T-helper 1 cell (primary cell): ENCODE measurements around the gene ILK.

ENCODE experiments used
- DNase-seq, 5 donors: peaks; one replicate each; pipeline ENCODE4 v3.0.0-alpha.2; 2012 to 2020

Gene ILK

DNA sequence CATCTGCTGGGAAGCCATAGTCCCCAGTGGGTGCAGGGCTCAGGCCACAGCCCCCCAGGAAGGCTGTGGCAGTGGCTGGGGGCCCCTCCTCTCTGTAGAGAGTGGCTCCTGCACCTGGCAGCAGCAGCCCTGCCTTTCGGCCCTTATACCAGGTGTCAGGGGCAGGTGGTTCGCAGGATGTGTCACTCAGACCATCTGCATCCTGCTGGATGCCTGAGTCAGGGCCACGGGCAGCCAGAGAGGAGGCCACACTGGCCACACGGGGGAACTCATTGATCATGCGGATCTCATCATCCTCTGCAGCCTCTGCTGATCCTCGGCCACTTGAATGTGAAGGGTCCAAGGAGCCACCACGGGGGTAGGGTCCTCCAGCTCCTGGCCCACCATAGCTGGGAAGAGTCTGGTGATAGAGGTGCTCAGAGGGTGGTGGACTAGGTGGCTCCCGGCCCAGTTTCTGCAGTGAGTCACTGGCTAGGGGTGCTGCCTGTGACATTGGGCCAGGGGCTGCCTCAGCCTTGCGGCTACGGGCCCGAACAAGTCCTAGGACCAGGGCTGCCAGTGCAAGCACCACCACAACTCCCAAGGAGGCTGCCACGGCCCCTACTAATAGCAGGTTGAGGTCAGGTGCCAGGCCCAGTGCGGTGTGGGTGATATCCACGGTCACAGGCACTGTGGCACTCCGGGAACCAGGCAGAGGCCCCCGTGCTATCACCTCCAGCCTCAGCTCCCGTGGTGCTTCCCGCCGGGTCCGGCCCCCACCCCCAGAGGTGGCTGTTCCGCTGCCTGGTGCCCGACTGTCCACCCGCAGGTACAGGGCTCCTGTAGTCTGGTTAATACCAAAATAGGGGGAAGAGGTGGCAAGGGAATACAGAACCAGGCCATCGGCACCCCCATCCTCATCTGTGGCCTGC is 18.9 kb downstream of the ILK start:
- no peak for DNase-seq

DNA sequence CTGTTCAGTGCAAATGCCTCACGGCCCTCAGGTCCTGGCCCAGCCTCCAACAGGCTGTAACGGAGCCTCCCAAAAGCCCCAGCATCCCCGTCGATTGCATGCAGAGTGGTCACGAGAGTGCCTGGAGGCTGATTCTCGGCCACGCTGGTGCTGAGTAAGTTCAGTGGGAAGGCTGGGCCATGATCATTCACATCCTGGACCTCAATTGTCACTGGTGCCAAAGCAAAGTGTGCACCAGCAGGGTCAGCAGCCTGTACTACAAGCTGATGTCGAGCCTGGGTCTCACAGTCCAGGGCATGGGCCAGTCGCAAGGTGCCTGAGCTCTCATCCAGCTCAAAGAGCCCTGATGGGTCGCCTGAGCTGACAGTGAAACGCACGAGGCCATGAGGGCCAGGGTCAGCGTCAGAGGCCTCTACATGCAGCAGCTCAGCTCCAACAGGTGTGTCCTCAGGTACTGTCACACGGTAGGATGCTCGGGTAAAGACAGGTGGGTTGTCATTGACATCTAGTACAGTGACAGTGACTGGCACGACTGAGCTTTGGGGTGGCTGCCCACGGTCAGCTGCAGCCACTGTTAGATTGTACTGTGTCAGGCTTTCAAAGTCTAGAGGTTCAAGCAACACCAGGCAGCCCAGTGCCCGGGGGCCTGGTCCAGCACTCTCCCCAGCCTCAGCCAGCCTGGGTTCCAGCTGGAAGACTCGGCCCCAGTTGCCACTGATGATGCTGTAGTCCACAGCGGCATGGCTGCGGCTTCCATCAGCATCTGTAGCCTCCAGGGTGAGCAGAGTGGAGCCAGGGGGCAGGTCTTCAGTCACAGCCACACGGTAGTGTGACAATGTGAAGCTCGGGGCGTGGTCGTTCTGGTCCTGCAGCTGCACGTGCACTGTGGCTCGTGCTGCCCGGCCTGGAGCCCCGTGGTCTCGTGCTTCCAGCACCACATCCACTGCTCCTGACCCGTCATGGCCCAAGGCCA is 20.1 kb downstream of the ILK start:
- DNase-seq, result no peak

DNA sequence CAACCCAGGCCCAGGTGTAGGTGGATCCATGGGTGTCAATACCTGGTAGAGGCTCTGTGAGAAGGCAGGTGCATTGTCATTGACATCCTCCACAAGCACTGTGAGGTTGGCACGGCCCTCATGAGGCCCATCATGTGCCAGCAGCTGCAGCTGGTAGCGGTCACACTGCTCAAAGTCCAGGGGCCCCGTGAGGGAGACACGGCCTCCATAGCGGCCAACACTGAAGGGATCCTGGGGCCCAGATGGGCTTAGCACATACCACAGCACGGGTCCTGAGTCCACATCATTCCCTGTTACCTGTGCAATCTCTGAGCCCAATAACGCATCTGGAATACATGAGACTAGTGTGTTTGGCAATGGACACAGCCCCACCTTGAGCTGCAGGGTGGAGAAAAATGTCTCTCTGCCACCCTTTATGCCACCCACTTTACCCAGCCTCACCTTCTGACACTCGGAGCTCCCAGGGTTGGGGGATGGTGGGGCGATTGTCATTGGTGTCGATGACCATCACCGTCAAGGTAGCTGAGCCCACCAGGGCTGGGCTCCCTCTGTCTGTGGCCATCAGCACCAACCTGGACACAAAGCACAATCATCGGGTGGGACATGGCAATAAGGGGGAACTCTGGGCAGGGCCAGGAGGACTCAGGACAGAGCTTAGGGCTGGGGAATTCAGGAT is 21.7 kb downstream of the ILK start:
- DNase-seq, result no peak

DNA sequence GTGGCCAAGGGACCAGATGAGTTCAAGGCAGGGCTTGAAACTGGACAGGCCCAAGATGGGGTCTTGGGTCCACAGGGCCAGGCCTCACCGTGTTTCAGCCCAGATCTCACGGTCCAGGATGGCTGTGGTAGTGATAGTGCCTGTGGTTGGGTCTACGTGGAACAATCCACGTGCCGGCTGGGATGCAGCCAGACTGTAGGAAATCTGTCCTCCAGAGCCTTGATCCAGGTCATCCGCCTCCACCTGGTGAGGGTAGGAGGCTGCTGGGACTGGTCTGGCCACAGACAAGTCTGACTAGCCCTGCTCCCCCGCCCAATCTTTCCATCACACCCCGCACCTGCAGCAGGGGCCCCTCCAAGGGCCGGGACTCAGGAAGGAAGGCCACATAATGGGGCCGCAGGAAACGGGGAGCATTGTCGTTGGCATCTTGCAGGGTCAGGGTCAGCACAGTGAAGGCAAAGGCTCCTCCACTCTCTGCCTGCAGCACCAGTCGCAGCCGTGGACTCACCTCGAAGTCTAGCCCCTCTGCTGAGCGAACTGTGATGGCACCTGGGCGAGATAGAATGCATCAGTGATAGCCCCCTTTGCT is 22.4 kb downstream of the ILK start:
- no peak for DNase-seq

DNA sequence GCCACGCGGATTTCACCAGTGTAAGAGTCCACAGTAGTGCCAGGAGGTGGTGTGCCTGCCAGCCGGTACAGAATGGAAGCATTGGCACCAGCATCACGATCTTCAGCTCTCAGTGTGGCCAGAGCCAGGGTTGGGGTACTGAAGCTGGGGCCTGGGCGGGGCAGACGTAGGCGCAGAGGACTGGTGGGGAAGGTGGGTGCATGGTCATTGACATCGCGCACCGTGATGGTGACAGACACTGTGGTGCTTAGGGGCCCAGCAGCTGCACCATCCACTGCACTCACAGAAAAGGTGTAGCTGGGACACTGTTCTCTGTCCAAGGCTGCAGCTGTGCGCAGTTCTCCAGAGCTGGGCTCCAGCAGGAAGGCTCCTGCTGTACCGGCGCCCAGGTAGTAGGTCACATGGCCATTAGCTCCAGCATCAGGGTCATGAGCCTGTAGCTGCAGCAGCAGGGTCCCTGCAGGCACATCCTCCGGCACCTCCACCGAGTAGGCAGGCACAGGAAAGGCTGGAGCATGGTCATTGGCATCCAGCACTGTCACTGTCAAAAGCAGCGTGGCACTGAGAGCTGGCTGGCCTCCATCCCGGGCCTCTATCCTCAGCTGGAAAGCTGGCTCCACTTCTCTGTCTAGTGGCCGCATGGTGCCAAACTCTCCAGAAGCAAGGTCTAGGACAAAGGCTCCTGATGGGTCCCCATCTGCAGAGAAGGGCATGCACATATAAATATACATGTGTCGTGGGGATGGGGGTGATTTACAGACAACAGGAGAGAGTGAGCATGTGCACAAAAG is 23.6 kb downstream of the ILK start:
- DNase-seq, result no peak

DNA sequence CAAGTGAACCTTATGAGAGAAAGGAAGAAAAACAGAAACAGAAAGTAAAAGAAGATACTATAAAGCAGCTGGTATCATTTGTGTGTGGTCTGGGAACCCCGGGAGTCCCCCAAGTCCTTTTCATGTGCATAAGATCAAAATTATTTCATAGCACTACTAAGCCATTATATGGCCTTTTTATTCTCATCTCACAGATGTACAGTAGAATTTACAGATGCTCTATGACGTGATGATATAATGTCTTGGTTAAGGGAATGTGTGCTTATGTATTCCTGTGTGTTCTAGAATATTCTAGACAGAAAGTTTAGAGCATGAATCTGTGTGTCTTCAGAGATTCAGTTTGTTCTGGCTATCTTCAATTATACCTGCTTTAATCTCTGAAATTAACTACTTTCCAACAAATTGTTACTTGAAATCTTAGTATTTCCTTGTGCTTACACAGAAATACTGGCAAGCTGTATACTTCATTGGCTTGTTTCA is 24.2 kb downstream of the ILK start:
- DNase-seq, result peak in 1 of 5 donors; percentile 33

DNA sequence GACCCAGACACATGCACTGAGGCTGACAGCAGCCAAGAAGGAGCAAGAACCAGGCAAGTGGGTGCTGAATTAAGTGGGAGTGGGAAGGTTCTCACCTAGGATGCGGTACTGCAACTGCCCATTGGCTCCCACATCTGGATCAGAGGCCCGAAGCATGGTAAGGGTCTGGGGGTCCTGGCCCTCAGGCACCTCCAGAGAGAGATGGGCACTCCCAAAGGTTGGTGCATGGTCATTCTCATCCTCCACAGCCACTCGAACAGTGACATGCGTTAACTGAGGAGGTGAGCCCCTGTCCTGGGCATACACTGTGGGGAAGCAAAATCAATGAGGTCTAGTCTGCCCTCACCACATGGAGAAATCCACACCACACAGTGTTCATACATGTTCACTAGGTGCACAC is 25.0 kb downstream of the ILK start:
- no peak for DNase-seq

DNA sequence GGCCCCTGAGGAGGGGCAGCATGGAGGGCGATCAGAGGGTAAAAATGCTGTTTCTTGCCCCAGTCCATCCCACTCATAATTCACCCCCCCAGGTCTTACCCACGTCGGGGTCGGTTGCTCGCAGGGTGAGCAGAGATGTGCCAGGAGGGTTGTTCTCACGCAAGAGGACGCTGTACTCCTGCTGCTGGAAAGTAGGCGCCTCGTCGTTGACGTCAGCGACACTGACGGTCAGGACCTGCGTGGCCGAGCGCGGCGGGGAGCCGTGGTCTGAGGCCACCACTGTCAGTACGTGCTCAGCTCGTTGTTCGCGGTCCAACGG is 26.0 kb downstream of the ILK start:
- no peak for DNase-seq

DNA sequence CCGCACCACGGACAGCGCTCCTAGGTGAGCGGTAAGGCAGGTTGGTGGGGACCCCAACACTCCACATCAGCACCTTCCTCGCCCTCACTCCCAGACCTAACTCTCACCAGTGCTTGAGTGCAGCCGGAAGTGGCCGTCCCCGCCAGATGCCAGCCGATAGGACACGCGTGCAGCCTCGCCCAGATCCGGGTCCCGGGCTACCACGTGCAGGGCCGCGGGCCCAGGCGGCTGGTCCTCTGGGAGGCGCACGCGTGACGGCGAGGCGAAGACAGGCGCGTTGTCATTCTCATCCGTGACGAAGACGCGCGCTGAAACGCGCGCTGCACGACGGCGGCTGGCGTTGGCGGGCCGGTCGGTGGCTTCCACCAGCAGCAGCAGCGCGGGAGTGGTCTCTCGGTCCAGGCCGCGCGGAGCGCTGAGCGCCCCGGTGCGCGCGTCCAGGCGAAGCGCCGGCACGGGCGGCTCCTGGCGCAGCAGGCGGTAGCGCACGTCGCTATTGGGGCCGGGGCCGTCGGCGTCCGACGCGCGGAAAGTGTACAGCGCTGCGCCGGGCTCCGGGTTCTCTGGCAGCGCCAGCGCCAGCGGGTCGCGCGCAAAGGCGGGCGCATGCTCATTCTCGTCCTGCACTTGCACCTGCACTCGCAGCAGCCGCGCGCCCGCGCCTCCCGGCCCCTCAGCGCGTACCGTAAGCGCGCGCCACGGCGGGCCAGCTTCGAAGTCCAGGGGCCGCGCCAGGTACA is 26.5 kb downstream of the ILK start:
- DNase-seq, result no peak

DNA sequence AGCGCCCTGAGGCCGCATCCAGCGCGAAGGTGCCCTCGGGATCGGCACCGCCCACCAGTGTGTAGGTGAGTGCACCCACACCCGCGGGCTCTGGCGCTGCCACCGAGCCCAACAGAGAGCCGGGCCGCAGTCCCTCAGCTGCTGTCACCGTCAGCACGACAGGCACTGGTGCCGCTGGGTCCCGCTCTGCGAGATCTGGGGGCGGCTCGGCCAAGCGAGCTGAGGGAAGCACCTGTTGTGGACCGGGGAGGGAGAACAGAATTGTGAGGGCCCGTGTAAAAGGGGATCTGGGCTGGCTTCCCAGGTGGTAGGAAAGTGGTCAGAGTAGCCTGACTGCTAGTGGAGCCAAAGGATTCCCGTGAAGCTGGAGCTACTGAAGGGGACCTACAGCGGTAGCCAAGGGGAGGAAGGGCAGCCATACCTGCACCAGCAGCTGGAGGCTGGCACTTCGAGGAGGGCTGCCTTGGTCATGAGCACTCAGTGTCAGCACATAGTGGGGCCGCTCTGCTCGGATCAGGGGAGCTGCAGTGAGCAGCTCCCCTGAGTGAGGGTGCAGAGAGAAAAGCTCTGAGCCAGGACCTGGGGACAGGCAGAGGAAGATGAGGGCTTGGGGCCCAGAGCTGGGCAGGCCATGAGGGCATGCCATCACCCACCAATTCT is 27.2 kb downstream of the ILK start:
- no peak for DNase-seq

DNA sequence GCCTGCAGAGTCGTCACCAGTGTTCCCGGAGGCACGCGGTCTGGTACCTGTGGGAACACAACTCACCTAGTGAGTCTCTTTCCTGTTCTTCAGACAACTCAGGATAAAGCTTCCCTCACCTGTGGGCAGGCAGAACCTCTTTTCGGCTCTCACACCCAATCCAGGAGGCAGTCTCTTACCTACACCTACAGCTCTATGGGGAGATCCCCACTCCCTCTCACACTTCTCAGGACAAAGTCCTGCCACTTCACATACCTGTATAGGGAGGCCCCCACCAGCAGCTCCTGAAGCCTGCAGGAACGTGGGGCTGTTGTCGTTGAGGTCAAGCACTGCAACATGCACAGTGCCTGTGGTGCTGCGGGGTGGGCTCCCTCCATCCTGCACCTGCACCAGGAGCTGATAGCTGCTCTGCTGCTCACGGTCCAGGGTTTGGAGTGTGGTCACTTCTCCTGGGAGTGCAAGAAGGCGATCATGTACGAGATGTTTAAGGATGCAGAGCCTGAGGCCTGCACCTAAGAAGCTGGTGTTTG is 27.9 kb downstream of the ILK start:
- no peak for DNase-seq

DNA sequence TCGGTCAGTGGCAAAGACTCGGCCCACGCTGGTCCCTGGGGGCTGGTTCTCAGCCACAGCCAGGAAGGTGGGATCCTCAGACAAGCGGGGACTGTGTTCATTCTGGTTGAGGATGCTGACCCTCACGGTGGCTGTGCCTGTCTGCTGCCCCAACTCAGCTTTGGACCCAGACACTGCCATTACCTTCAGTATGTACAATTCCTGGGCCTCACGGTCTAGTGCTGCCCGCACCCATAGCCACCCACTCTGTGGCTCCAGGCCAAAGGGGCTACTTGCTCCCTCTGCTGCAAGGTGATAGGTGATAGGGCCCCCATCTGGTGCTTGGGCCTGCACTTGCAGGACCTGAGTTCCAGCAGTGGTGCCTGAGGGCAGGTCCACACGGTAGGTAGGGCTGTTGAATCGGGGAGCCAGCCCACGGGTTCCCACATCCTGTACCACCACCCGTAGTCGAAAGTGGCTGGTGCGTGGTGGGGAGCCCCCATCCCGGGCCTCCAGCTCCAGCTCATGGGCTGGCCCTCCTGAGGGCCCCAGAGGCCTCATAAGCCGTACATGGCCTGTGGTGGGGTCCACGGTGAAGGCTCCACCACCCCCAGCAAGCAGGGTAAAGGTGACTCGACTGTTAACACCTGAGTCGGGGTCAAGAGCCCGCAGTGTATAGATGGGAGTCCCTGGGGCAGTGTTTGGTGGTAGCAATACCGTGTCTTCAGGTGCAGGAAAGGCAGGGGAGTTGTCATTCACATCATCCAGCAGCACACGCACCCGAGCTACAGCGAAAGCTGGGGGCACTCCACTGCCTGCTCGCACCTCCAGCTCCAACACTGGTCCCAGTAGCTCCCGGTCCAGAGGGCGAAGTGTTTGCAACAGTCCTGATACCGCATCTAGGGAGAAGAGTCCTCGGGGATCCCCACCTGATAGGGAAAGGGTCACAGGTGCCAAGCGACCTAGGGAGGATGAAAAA is 28.8 kb downstream of the ILK start:
- DNase-seq, result no peak

DNA sequence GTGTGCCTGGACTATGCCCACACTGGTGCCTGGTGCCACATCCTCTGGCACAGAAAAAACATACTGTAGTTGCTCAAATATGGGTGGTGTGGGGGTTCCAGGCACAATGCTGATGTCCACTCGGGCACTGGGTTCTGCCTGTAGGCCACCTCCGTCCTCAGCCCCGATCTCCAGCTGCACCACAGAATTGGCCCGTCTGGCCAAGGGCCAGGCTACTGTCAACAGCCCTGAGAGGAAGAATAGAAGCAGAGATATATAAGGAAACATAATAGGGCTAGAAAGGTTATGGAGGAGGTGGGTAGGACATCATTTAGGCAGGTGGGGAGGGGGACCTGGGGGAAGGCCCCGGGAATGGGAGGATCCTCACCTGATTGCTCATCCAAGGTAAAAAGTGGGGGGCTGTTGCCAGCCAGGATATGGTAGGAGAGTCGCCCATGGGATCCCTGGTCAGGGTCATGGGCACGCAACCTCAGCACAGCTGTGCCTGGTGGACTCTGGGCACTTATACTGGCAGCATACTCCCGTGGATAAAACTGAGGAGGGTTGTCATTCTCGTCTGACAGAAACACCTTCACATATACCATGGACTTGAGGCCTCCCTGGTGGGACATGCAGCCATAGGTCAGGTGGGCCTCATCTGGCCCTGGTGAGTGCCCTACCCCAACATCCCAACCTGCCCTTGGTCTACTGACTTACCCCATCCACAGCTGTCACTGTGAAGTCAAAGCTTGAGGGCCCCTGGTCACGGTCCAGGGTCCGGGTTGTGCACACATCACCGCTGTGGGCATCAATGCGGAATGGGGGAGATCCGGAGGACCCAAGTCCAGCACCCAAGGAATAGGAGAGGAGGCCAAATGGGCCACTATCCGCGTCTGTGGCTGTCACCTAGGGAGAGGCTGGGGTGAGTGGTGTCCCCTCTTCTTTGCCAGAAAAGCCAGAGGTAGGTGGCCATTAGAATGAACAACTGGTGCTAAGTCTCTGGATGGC is 30.1 kb downstream of the ILK start:
- DNase-seq, result no peak

DNA sequence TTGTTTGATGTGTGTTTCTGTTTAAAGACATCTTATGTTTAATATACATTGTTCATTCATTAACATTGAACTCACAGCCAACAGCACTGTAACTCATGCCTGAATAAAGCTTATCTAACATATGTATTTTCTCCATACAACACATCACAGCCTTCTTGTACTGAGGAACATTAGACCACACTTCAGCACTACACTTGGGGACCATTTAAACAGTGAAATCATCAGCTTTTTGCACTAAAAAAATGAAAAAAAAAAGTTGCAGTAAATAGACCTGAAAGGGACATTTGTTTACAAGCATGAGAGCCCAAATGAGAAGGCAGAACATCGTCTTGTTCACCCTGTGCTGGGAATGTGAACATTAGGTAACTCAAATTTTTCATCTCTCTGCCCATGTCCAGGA is 31.0 kb downstream of the ILK start:
- no peak for DNase-seq

DNA sequence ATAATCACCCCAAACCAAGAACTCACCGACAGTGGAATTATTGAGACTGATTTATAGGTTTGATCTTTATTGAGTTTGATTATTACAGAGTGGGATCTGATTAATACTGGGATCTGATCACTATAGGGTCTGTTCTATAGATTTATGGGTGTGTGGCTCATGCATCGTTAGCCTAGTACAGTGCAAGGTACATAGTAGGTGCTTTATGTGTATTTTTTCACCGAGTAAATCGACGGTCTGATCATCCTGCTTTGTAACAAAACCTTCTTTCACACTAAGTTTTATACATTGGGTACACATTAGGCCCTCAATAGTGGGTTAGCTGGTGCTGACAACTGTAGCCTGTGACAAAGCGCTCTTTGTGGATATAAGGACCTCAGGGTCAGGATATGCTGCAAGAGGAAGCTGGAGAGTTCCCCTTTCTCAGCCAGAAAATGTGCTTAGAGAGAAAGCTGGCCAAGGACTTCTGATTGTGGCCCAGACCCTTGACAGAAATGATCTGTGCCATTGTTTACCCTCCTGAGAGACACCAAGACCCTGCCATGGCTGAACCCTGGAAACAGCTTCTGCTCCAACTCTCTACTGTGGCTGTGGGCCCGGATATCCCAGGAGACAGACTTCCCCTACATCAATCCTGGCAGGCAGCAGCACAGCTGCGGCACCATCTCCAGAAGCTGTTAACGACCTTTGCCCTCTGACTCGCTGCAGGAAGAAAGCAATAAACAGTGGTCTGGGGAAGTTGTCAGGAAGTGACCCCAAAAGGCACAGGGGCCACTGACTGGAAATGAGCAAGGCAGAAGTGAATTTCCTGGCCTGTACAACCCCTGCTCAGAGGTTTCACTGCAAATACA is 31.7 kb downstream of the ILK start:
- no peak for DNase-seq

DNA sequence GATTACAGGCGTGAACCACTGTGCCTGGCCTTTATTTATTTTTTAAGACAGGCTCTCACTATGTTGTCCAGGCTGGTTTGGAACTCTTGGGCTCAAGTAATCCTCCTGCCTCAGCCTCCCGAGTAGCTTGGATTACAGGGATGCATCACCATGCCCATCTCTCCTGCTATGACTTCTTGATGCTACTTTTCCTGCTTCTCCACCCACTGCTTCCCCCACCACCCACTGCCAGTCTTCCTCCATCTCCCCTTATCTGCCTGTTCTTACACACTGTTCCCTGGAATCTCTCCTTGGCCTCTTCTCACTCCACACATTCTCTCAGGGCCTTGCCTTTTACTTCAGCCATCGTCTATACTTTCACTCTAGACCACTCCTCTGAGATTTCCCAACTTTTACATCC is 32.9 kb downstream of the ILK start:
- no peak for DNase-seq

DNA sequence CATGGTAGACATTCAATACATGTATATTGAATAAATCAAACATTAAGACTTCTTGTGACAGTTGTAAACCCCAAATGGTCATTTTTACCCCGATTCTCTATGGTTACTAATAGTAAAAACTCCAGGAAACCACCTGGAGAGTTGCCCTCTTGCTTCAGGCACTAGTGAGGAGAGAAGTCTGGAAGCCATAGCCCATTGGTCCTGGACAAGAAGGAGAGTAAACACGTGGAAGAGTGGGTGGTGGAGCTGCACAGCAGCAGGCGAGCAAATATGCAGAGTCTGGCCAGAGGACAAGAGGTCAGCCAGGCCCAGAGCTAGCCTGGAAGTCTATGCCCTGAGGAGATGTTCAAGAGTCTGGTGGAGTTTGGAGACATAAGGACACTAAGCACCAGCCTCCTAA is 34.3 kb downstream of the ILK start:
- no peak for DNase-seq
